A673 (cell line): ENCODE measurements around the gene DACT2.

Experiments used
- EZH2 ChIP-seq: fragments of 200-600 bp; sonication (generic); IDR thresholded peaks from 2 replicates; pipeline ENCODE4 v1.6.1; 2017; ENCODE audit warnings: borderline replicate concordance, low read depth, mild to moderate bottlenecking, mixed read lengths, antibody characterized with exemption, low read length; ENCODE audit not compliant: poor library complexity, severe bottlenecking
- TF ChIP-seq, protein P1 (sequence below): fragments of 300-800, 200-600 bp; sonication (generic); conservative IDR thresholded peaks from 2 replicates; pipeline ENCODE4 v1.5.1; 2017; ENCODE audit warnings: low read depth, mild to moderate bottlenecking, antibody characterized with exemption, low read length, moderate library complexity, mixed read lengths

DNA sequence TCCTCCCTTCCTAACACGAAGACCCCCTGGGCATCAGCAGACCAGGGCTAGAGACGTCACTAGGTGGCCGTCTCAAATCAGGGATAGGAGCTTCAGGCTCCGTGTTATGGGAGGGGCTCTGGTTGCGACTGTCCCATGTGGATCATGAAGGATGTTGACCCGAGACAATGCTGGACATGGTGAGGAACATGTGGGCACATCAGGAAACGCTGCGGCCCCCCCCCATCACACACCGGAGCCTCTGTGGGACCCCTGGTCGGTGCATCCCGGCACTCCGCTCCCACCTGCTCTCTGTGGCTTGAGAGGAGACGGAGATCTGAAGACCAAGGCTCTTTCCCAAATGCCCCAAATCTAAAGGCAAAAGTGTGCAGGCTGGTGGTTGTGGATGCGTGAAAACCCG lies 54.2 kb downstream of the DACT2 start:
- TF ChIP-seq, protein P1, sequence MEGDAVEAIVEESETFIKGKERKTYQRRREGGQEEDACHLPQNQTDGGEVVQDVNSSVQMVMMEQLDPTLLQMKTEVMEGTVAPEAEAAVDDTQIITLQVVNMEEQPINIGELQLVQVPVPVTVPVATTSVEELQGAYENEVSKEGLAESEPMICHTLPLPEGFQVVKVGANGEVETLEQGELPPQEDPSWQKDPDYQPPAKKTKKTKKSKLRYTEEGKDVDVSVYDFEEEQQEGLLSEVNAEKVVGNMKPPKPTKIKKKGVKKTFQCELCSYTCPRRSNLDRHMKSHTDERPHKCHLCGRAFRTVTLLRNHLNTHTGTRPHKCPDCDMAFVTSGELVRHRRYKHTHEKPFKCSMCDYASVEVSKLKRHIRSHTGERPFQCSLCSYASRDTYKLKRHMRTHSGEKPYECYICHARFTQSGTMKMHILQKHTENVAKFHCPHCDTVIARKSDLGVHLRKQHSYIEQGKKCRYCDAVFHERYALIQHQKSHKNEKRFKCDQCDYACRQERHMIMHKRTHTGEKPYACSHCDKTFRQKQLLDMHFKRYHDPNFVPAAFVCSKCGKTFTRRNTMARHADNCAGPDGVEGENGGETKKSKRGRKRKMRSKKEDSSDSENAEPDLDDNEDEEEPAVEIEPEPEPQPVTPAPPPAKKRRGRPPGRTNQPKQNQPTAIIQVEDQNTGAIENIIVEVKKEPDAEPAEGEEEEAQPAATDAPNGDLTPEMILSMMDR, result no peak
- TF ChIP-seq EZH2, result no peak
